Measurements from ENCODE around the gene KSR2. TPM values are rescaled to one million over a fixed set of nuclear protein-coding genes. Genes with fewer than 3 reads are reported as not detected.
"Not testable (repeated sequence)": the region's sequence is repeated elsewhere in the genome, so short reads cannot be mapped to it uniquely, and the experiment has no call there.

KSR2 gene
- total RNA-seq, 1 donor = under 0.01 TPM

DNA sequence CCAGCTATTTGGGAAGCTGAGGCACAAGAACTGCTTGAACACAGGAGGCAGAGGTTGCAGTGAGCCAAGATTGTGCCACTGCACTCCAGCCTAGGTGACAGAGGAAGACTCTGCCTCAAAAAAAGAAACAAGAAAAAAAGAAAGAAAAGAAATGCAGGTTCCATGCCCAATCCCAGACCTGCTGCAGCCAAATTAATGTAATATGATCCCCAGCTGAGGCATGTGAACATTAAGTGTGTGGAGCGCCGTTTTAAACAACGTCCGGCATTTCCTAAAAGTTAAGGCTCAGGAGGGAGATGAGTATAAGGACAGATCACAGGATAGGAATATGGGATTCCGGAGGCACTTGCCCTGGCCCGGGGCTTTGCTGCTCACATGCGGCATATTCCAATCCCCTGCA, 162.9 kb downstream of the KSR2 start:
- Histone ChIP-seq H3K4me3 (ENCODE audit: insufficient read depth, low read length) (no peak overlapping the region), H3K36me3 (ENCODE audit: insufficient read depth, low read length) (no peaks in the 10 kb centered on the region), H4K20me1 (ENCODE audit: insufficient read depth, low read length) (no peaks in the 10 kb centered on the region), H3K4me1 (ENCODE audit: insufficient read depth, low read length) (no peaks in the 10 kb centered on the region), H2AFZ (ENCODE audit: low read length) (no peak overlapping the region), H3K79me2 (ENCODE audit: insufficient read depth, low read length) (no peaks in the 10 kb centered on the region), H3K4me2 (ENCODE audit: insufficient read depth, low read length) (no peak overlapping the region), H3K9me3 (ENCODE audit: low read depth, low read length) (no peaks in the 10 kb centered on the region), H3K27me3 (ENCODE audit: insufficient read depth, low read length) (no peaks in the 10 kb centered on the region), H3K27ac (ENCODE audit: low read depth, low read length) (no peak overlapping the region)
- DNase-seq (ENCODE audit: insufficient read length, low spot score, missing footprints) = no peak
- TF ChIP-seq, protein P1, sequence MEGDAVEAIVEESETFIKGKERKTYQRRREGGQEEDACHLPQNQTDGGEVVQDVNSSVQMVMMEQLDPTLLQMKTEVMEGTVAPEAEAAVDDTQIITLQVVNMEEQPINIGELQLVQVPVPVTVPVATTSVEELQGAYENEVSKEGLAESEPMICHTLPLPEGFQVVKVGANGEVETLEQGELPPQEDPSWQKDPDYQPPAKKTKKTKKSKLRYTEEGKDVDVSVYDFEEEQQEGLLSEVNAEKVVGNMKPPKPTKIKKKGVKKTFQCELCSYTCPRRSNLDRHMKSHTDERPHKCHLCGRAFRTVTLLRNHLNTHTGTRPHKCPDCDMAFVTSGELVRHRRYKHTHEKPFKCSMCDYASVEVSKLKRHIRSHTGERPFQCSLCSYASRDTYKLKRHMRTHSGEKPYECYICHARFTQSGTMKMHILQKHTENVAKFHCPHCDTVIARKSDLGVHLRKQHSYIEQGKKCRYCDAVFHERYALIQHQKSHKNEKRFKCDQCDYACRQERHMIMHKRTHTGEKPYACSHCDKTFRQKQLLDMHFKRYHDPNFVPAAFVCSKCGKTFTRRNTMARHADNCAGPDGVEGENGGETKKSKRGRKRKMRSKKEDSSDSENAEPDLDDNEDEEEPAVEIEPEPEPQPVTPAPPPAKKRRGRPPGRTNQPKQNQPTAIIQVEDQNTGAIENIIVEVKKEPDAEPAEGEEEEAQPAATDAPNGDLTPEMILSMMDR (IDR thresholded peaks at IDR 0.05; ENCODE audit: extremely low read depth, low read depth, low read length) = no peak

DNA sequence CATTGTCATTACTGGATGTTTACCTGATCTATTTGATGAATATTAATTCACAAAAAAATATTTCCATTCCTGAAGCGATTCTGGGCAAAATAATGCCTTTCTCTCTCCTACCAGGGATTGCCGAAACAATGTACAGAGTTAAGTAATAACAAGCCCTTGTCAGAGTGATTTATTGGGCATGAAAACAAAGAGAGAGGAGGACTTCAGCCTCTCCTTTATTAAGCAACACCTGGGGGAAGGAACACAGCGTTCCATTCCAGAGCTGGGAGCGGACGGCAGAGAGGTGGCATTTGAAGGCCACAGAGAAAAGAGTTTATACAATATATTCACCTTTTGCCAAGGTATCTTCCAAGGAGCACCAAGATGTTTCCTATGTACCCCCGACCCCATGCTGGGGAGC, 165.8 kb downstream of the KSR2 start:
- no peaks in the 10 kb centered on the region for H3K4me1 ChIP-seq (ENCODE audit: insufficient read depth, low read length)
- H3K79me2 ChIP-seq (ENCODE audit: insufficient read depth, low read length) = no peaks in the 10 kb centered on the region
- no peaks in the 10 kb centered on the region for H4K20me1 ChIP-seq (ENCODE audit: insufficient read depth, low read length)
- no peaks in the 10 kb centered on the region for H3K36me3 ChIP-seq (ENCODE audit: insufficient read depth, low read length)
- H3K27ac ChIP-seq (ENCODE audit: low read depth, low read length) = no peak overlapping the region
- H2AFZ ChIP-seq (ENCODE audit: low read length) = no peak overlapping the region
- DNase-seq (ENCODE audit: insufficient read length, low spot score, missing footprints) = no peak
- H3K9me3 ChIP-seq (ENCODE audit: low read depth, low read length) = no peaks in the 10 kb centered on the region
- no peaks in the 10 kb centered on the region for H3K27me3 ChIP-seq (ENCODE audit: insufficient read depth, low read length)
- TF ChIP-seq, protein P1 (IDR thresholded peaks at IDR 0.05; ENCODE audit: extremely low read depth, low read depth, low read length) = no peak
- H3K4me2 ChIP-seq (ENCODE audit: insufficient read depth, low read length) = no peak overlapping the region
- H3K4me3 ChIP-seq (ENCODE audit: insufficient read depth, low read length) = no peak overlapping the region

DNA sequence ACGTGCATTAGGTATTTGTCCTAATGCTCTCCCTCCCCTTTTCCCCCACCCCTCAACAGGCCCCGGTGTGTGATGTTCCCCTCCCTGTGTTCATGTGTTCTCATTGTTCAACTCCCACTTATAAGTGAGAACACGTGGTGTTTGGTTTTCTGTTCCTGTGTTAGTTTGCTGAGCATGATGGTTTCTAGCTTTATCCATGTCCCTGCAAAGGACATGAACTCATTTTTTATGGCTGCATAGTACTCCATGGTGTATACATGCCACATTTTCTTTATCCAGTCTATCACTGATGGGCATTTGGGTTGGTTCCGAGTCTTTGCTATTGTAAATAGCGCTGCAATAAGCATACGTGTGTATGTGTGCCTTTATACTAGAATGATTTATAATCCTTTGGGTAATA, 168.1 kb downstream of the KSR2 start:
- H3K36me3 ChIP-seq (ENCODE audit: insufficient read depth, low read length); H3K4me2 ChIP-seq (ENCODE audit: insufficient read depth, low read length); DNase-seq (ENCODE audit: insufficient read length, low spot score, missing footprints); H4K20me1 ChIP-seq (ENCODE audit: insufficient read depth, low read length); H3K79me2 ChIP-seq (ENCODE audit: insufficient read depth, low read length); H3K4me3 ChIP-seq (ENCODE audit: insufficient read depth, low read length); H3K4me1 ChIP-seq (ENCODE audit: insufficient read depth, low read length); H2AFZ ChIP-seq (ENCODE audit: low read length); H3K9me3 ChIP-seq (ENCODE audit: low read depth, low read length); H3K27me3 ChIP-seq (ENCODE audit: insufficient read depth, low read length); H3K27ac ChIP-seq (ENCODE audit: low read depth, low read length): not testable (repeated sequence)

GRCh38 chr12:117797202-117797601, 171.6 kb downstream of the KSR2 start:
- H3K4me2 ChIP-seq (ENCODE audit: insufficient read depth, low read length) = no peak overlapping the region
- peaks cover 2% of the 10 kb centered on the region for H3K9me3 ChIP-seq (ENCODE audit: low read depth, low read length)
- no peaks in the 10 kb centered on the region for H3K36me3 ChIP-seq (ENCODE audit: insufficient read depth, low read length)
- H2AFZ ChIP-seq (ENCODE audit: low read length) = no peak overlapping the region
- no peak for DNase-seq (ENCODE audit: insufficient read length, low spot score, missing footprints)
- TF ChIP-seq, protein P1 (IDR thresholded peaks at IDR 0.05; ENCODE audit: extremely low read depth, low read depth, low read length) = no peak
- no peaks in the 10 kb centered on the region for H4K20me1 ChIP-seq (ENCODE audit: insufficient read depth, low read length)
- H3K79me2 ChIP-seq (ENCODE audit: insufficient read depth, low read length) = no peaks in the 10 kb centered on the region
- no peak overlapping the region for H3K4me3 ChIP-seq (ENCODE audit: insufficient read depth, low read length)
- H3K27ac ChIP-seq (ENCODE audit: low read depth, low read length) = no peak overlapping the region
- H3K4me1 ChIP-seq (ENCODE audit: insufficient read depth, low read length) = no peaks in the 10 kb centered on the region
- H3K27me3 ChIP-seq (ENCODE audit: insufficient read depth, low read length) = no peaks in the 10 kb centered on the region

All from osteoblast (primary cell).